Gastroesophageal sphincter (tissue), 4 donors: ENCODE results near the gene S1PR1. TPM values are rescaled to one million over a fixed set of nuclear protein-coding genes. Genes with fewer than 3 reads are reported as not detected.

ENCODE experiments used
- ATAC-seq: fragments of 150-250 bp; one replicate; pipeline ENCODE4 v1.9.1; 2016; ENCODE audit warnings: mild to moderate bottlenecking, moderate library complexity
- H3K27ac ChIP-seq, 4 donors: fragments of 200-600 bp; sonication (generic) in 3 of 4; 1 replicate in 3 of 4; 2 replicates in 1 of 4; pipeline ENCODE4 v1.5.1; 2016 to 2019
- H3K27me3 ChIP-seq: fragments of 200-600 bp; sonication (generic); one replicate; pipeline ENCODE4 v1.5.1; 2019
- H3K36me3 ChIP-seq, 2 donors: fragments of 200-600 bp; sonication (generic); one replicate each; pipeline ENCODE4 v1.5.1; 2019; ENCODE audit warnings: control low read depth in 1 of 2
- H3K4me1 ChIP-seq, 3 donors: fragments of 200-600 bp; sonication (generic); 1 replicate in 2 of 3; 2 replicates in 1 of 3; pipeline ENCODE4 v1.5.1; 2016 to 2019; ENCODE audit warnings: control low read depth in 2 of 3
- H3K4me3 ChIP-seq, 2 donors: fragments of 200-600 bp; sonication (generic); one replicate each; pipeline ENCODE4 v1.5.1; 2019; ENCODE audit warnings: mild to moderate bottlenecking in 1 of 2, moderate library complexity in 1 of 2
- H3K9me3 ChIP-seq, 3 donors: fragments of 200-600 bp; sonication (generic); one replicate each; pipeline ENCODE4 v1.5.1; 2017 to 2019; ENCODE audit warnings: control low read depth in 2 of 3
- EP300 ChIP-seq: sonication (generic); formaldehyde crosslinking; IDR thresholded peaks from one replicate; pipeline ENCODE4 v1.6.1; 2017; ENCODE audit warnings: antibody characterized with exemption, mild to moderate bottlenecking
- POLR2A ChIP-seq, 2 donors: fragments of 450-650 bp; IDR thresholded peaks; one replicate each; pipeline ENCODE4 v1.6.1; 2017; ENCODE audit warnings: antibody characterized with exemption in 2 of 2, mild to moderate bottlenecking in 2 of 2, moderate library complexity in 1 of 2
- POLR2AphosphoS5 ChIP-seq: sonication (generic); formaldehyde crosslinking; IDR thresholded peaks from one replicate; pipeline ENCODE4 v1.6.1; 2017; ENCODE audit warnings: antibody characterized with exemption
- WGBS, 2 donors: methylation state at CpG; one replicate each; pipeline ENCODE4 v1.1.5; 2018; ENCODE audit warnings: low coverage in 1 of 2; 5-methylcytosine and 5-hydroxymethylcytosine counted together
- total RNA-seq, 4 donors: library from RNA; depleted of rRNA; stranded (reverse); fragments of >200 nt; gene quantifications; one replicate each; pipeline ENCODE4 v1.1.0, GENCODE V29; 2016
- TF ChIP-seq, protein P1 (sequence below), 4 experiments: fragments of 200-600 bp in 2 of 4; fragments of 450-650 bp in 2 of 4; sonication (generic) in 1 of 4; IDR thresholded peaks; one replicate each; pipeline ENCODE4 v1.5.1; 2017 to 2019; ENCODE audit warnings: antibody characterized with exemption in 4 of 4, mild to moderate bottlenecking in 2 of 4, moderate library complexity in 2 of 4

Gene S1PR1
- total RNA-seq, 4 donors from 2014 or later = 13.9 to 73.6 (median 47.8) TPM

DNA sequence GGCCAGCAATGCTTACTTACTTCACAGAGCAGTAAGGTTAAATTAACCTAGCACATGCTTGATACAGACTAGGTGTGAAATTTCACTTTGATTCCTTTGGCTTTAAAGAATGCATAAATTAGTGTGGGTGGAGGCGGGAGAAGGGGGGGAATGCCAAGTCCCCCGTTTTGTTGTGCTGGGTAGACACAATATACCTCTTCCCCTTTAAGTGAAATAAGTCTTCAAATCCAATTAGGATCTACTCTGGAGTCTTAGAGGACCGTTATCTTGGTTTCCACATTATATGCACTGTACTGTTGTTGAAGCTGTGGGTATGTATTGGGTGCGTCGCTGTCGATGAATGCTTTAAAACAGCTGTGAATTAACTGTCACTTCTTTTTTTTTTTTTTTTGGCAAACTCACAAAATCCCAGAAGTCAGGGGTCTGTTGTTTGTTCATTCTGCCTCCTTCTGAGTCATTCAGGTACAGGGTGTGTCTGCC lies 1.6 kb upstream of the S1PR1 start:
- TF ChIP-seq POLR2A (IDR thresholded peaks at IDR 0.05) (no peak), POLR2AphosphoS5 (no peak), EP300 (no peak)
- TF ChIP-seq, protein P1, sequence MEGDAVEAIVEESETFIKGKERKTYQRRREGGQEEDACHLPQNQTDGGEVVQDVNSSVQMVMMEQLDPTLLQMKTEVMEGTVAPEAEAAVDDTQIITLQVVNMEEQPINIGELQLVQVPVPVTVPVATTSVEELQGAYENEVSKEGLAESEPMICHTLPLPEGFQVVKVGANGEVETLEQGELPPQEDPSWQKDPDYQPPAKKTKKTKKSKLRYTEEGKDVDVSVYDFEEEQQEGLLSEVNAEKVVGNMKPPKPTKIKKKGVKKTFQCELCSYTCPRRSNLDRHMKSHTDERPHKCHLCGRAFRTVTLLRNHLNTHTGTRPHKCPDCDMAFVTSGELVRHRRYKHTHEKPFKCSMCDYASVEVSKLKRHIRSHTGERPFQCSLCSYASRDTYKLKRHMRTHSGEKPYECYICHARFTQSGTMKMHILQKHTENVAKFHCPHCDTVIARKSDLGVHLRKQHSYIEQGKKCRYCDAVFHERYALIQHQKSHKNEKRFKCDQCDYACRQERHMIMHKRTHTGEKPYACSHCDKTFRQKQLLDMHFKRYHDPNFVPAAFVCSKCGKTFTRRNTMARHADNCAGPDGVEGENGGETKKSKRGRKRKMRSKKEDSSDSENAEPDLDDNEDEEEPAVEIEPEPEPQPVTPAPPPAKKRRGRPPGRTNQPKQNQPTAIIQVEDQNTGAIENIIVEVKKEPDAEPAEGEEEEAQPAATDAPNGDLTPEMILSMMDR (IDR thresholded peaks at IDR 0.05) = no peak
- peak overlapping the region in 3 of 4 donors; percentile 82 to 84 (median 83) for H3K27ac ChIP-seq

GRCh38 chr1:101235696-101236515 lies 913 bp upstream of the S1PR1 start:
- Histone ChIP-seq H3K9me3 (no peaks in the 10 kb centered on the region), H3K4me1 (peaks cover 0 to 24% (median 4%) of the 10 kb centered on the region in 3 donors), H3K27ac (peak overlapping the region; percentile 37 to 84 (median 82)), H3K36me3 (peaks cover 0 to 20% of the 10 kb centered on the region in 2 donors), H3K27me3 (no peaks in the 10 kb centered on the region), H3K4me3 (peak overlapping the region; percentile 52 to 70)
- WGBS, 2 donors = 0 to 13% methylated on average over 9 to 15 of the region's 43 CpGs
- ATAC-seq = peak; percentile 44
- TF ChIP-seq EP300 (no peak), POLR2AphosphoS5 (peak; percentile 33)

More for the DNA sequence above, 1.6 kb upstream of the S1PR1 start:
- no peak for ATAC-seq
- WGBS, 2 donors = 28 to 31% methylated on average over 6 of the region's 6 CpGs
- H3K4me3 ChIP-seq = peak overlapping the region in 1 of 2 donors; percentile 70
- no peaks in the 10 kb centered on the region for H3K27me3 ChIP-seq
- H3K4me1 ChIP-seq = peaks cover 0 to 24% (median 4%) of the 10 kb centered on the region in 3 donors
- H3K36me3 ChIP-seq = peaks cover 0 to 14% of the 10 kb centered on the region in 2 donors
- H3K9me3 ChIP-seq = no peaks in the 10 kb centered on the region

GRCh38 chr1:101237229-101237837 lies 514 bp downstream of the S1PR1 start:
- H3K27me3 ChIP-seq = no peaks in the 10 kb centered on the region
- H3K4me1 ChIP-seq = peaks cover 0 to 24% (median 4%) of the 10 kb centered on the region in 3 donors

GRCh38 chr1:101238031-101238628 lies 1.3 kb downstream of the S1PR1 start:
- no peak for ATAC-seq
- H3K27ac ChIP-seq = peak overlapping the region in 3 of 4 donors; percentile 54 to 84 (median 82)
- no peaks in the 10 kb centered on the region for H3K9me3 ChIP-seq
- TF ChIP-seq, protein P1 (IDR thresholded peaks at IDR 0.05) = no peak
- TF ChIP-seq POLR2AphosphoS5 (no peak), EP300 (no peak), POLR2A (IDR thresholded peaks at IDR 0.05) (no peak)
- peak overlapping the region; percentile 52 to 70 for H3K4me3 ChIP-seq
- WGBS, 2 donors = 11 to 15% methylated on average over 12 to 13 of the region's 14 CpGs
- no peaks in the 10 kb centered on the region for H3K27me3 ChIP-seq
- peaks cover 0 to 20% of the 10 kb centered on the region in 2 donors for H3K36me3 ChIP-seq
- H3K4me1 ChIP-seq = peaks cover 0 to 24% (median 4%) of the 10 kb centered on the region in 3 donors

More at GRCh38 chr1:101237229-101237837, 514 bp downstream of the S1PR1 start:
- H3K4me3 ChIP-seq = peak overlapping the region; percentile 52 to 70
- H3K36me3 ChIP-seq = peaks cover 0 to 20% of the 10 kb centered on the region in 2 donors
- peak overlapping the region; percentile 14 to 84 (median 80) for H3K27ac ChIP-seq
- no peaks in the 10 kb centered on the region for H3K9me3 ChIP-seq
- TF ChIP-seq POLR2AphosphoS5 = no peak
- no peak for TF ChIP-seq POLR2A (IDR thresholded peaks at IDR 0.05)
- TF ChIP-seq, protein P1 (IDR thresholded peaks at IDR 0.05) = no peak
- TF ChIP-seq EP300 = no peak
- 0 to 1% methylated on average over 11 to 12 of the region's 12 CpGs for WGBS, 2 donors
- ATAC-seq = no peak

DNA sequence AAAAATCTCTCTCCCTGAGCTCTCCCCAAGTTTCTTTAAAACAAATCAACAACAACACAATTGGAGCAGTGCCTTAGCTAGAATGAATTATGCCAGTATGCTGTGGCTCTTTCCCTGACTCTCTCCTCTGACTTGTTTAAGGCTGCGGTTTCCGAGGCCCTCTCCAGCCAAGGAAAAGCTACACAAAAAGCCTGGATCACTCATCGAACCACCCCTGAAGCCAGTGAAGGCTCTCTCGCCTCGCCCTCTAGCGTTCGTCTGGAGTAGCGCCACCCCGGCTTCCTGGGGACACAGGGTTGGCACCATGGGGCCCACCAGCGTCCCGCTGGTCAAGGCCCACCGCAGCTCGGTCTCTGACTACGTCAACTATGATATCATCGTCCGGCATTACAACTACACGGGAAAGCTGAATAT lies 1.9 kb downstream of the S1PR1 start:
- H3K4me3 ChIP-seq = peak overlapping the region; percentile 52 to 70
- H3K4me1 ChIP-seq = peaks cover 0 to 24% (median 4%) of the 10 kb centered on the region in 3 donors
- 5% methylated on average over 15 of the region's 17 CpGs; no CpG with 5 or more reads in 1 of the 2 donors for WGBS, 2 donors
- ATAC-seq = peak; percentile 66
- peaks cover 0 to 20% of the 10 kb centered on the region in 2 donors for H3K36me3 ChIP-seq
- TF ChIP-seq POLR2AphosphoS5 = no peak
- TF ChIP-seq EP300 = no peak
- no peak for TF ChIP-seq POLR2A (IDR thresholded peaks at IDR 0.05)
- TF ChIP-seq, protein P1 (IDR thresholded peaks at IDR 0.05) = peak; percentile 82 to 97 (median 86)
- H3K9me3 ChIP-seq = no peaks in the 10 kb centered on the region
- H3K27ac ChIP-seq = peak overlapping the region in 3 of 4 donors; percentile 65 to 84 (median 82)
- no peaks in the 10 kb centered on the region for H3K27me3 ChIP-seq
